TTC549 (cell line): ENCODE results near the gene KHK.

Experiments
- FAIRE-seq: peaks from 2 replicates; lab custom pipeline; 2012; peaks lifted over from hg19 to GRCh38; lab: Jason Lieb, UNC

KHK gene

GRCh38 chr2:27082773-27083409 is 3.7 kb upstream of the KHK start:
- FAIRE-seq, result no peak

GRCh38 chr2:27083410-27084296 is 2.9 kb upstream of the KHK start:
- no peak for FAIRE-seq

GRCh38 chr2:27084297-27085061 is 2.1 kb upstream of the KHK start:
- no peak for FAIRE-seq

- no peak for FAIRE-seq
These were observed 1.4 kb upstream of the KHK start for GRCh38 chr2:27085062-27085672.

- no peak for FAIRE-seq
These were observed 891 bp upstream of the KHK start for GRCh38 chr2:27085673-27086089.

GRCh38 chr2:27086090-27086723 is 365 bp upstream of the KHK start:
- no peak for FAIRE-seq

GRCh38 chr2:27087823-27088410 is 1.3 kb downstream of the KHK start:
- no peak for FAIRE-seq

GRCh38 chr2:27088634-27089033 is 2.1 kb downstream of the KHK start:
- no peak for FAIRE-seq

- FAIRE-seq, result no peak
These were observed 2.8 kb downstream of the KHK start for GRCh38 chr2:27089111-27089954.

GRCh38 chr2:27091746-27092695 is 5.4 kb downstream of the KHK start:
- no peak for FAIRE-seq

- FAIRE-seq, result no peak
These were observed 6.3 kb downstream of the KHK start for GRCh38 chr2:27092696-27093429.

- FAIRE-seq, result no peak
These were observed 7.1 kb downstream of the KHK start for GRCh38 chr2:27093430-27094352.

GRCh38 chr2:27094353-27094984 is 7.9 kb downstream of the KHK start:
- no peak for FAIRE-seq

- no peak for FAIRE-seq
These were observed 8.8 kb downstream of the KHK start for GRCh38 chr2:27095427-27095744.

- no peak for FAIRE-seq
These were observed 9.4 kb downstream of the KHK start for GRCh38 chr2:27095745-27096651.

- no peak for FAIRE-seq
These were observed 10.3 kb downstream of the KHK start for GRCh38 chr2:27096748-27097297.
